ENCODE results near the gene TLR5.

The TLR5 gene

GRCh38 chr1:223147873-223148272 is 4.8 kb upstream of the TLR5 start:
- DNase-seq = no peak

DNA sequence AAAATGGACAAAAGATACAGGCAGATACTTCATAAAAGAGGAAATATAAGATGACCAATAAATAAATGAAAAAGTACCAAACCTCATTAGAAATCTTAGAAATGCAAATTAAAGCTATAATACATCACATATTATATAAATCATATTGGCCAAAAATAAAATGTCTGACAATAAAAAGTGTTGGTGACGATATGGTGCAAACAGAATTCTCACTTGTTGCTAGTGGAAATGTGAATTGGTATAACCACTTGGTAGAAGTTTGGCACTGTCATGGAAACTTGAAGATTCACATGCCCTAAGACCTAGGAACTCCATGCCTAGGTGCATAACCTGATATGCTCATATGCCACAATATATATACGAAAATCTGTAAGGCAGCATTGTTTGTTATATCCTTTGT is 4.4 kb upstream of the TLR5 start:
- no peak for DNase-seq

DNA sequence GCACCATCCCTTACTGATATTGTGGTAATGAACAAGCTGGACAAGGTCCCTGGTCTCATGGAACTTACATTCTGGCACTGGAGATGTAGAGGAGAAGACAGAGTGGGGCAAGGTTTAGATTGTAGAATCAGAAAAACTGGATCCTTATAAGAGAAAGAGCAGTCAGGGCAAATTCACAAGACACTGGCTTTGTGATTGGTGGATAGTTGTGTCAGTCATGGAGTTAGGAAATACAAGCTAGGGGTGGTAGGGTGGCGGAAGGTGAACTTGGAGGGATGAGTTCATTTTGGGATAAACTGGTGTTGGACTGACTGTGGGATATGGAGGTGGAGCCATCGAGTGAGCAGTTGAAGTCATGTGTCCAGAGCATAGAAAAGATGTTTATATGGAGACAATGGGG is 3.7 kb upstream of the TLR5 start:
- DNase-seq = no peak

GRCh38 chr1:223144914-223145313 is 1.9 kb upstream of the TLR5 start:
- no peak for DNase-seq

DNA sequence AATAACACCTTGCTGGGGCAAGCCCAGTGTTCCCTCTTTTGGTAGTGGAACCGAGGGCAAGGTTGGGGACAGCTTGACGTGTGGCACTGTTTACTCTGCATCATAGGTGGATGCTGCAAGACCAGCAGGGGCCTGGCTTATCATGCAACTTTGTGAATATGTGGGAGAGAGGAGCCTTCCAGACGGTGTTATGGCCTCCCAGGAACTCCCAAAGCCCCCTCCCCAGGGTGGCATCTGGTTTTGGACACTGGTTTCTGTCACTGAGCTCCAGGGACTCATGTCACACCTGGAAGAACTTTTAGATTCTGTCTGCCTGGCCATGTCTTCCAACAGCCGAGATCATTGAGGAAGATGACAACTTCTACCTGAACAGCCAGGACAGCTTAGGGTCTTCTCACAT is 1.4 kb upstream of the TLR5 start:
- DNase-seq = no peak

- DNase-seq = no peak
Measured at GRCh38 chr1:223143537-223144248, 645 bp upstream of the TLR5 start.

GRCh38 chr1:223142269-223142668 is 779 bp downstream of the TLR5 start:
- DNase-seq = no peak

DNA sequence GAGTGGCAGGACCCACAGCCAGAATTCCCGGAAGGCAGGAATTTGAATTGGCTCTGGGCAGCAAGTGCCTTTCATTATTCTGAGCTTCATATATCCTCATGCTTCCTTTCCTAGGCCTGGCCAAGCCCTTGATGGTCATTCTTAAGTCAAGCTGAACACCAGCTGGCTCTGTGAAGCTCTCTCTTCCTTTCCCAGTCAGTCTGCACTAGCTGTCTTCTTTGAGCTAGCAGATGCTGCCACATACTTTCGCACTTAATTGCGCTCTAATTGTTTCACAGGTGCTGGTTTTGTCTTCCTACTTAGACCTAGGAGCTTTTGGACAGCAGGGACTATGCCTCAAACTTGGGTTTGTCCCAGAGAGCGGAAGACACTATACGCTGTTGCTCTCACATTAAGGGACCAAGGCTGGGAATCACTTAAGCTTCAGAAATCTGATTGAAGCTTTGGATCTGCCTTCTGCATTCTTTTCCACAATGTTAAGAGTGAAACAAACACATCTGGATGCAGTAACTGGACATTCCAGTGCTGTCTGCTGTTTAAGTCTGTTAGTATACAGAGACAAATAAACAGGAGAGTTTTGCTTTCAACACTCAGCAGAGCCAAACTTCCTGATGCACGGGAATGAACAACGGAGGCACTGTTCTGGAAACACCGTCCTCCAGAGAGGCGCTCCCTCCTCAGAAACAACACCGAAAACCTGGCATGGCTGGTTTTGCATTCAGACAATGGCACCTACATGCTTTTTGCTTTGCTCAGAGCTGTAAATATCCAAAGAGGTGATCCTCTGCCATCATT is 2.2 kb downstream of the TLR5 start:
- DNase-seq = no peak

DNA sequence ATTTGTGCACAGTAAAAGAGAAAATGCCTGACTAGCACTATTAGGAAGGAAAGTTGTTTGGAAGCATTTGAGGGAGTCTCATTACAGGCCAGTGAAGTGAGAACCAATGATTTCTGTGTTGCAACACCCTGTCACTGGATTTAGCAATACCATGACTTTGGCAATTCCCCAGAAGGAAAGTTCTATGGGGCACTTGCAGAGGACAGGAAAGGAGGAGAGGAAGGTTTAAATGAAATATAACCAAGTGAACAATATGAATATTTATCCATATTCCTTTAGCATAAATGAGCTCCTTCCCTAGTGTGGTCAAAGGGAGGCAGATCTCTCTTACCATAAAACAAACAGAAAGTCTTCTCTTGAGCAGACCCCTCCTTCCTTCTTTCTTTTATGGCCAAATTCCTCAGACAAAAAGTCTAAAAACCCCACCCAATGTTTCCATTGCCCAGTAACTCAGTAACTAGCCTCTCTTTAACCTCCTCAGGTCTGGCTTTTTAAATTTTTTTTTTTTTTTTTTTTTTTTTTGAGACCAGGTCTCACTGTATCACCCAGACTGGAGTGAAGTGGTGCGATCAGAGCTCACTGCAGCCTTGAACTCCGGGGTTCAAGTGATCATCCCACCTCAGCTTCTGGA is 5.5 kb downstream of the TLR5 start:
- DNase-seq = peak; percentile 35

- no peak for DNase-seq
Measured at GRCh38 chr1:223136086-223136485, 7.0 kb downstream of the TLR5 start.

GRCh38 chr1:223135176-223135942 is 7.7 kb downstream of the TLR5 start:
- no peak for DNase-seq

GRCh38 chr1:223133824-223134435 is 9.1 kb downstream of the TLR5 start:
- peak; percentile 84 for DNase-seq

- no peak for DNase-seq
Measured at GRCh38 chr1:223133306-223133823, 9.7 kb downstream of the TLR5 start.

DNA sequence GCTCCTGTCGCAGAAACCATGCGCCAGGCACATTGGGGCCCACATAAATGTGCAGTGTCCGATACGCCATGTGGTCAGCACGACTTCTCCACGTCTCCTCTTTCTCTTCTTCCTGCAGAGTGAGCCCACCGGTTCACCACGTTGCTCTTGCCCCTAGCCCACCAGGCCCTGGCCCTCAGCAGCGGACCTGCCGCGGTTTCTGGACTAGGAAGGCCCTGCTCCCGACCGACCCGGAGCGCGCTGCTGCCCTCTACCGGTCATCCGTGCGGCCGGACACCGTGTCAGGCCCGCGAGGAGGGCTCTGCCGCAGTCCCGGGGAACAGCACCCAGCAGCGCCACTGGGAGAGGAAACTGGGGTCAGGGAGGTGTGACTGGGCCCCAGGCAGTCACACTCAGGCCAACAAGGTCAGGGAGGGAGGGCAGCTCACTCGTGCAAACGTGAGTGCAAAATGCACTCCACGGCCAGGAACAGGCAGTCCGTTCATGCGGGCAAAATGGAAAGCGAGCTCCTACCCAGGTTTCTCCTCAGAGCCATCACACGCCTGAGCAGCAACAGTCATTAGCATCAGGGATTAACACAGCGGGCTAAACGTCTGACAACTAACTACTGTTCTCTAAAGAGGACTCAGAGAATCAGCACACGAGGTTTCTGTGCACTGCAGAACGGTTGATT is 13.7 kb downstream of the TLR5 start:
- peak; percentile 68 for DNase-seq

DNA sequence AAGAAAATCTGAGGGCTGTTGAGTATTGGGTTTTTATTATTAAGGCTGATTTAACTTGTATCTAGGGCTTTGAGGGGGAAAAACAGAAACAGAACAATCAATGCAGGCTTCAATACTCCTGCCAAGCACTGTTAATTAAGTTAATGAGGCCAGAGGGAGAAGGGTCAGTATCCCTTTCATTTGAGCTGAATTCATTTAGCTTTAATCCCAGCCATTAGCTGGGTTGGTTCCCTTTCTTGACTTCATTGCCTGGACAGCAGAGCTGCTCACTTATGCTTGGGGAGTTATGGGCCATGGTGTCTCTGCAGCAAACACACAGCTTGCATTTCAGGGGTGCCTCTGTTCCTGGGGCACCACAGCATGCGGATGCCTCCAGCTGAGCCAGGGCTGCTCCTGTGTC is 16.3 kb downstream of the TLR5 start:
- DNase-seq = no peak

- DNase-seq = no peak
Measured at GRCh38 chr1:223125766-223126165, 17.3 kb downstream of the TLR5 start.

DNA sequence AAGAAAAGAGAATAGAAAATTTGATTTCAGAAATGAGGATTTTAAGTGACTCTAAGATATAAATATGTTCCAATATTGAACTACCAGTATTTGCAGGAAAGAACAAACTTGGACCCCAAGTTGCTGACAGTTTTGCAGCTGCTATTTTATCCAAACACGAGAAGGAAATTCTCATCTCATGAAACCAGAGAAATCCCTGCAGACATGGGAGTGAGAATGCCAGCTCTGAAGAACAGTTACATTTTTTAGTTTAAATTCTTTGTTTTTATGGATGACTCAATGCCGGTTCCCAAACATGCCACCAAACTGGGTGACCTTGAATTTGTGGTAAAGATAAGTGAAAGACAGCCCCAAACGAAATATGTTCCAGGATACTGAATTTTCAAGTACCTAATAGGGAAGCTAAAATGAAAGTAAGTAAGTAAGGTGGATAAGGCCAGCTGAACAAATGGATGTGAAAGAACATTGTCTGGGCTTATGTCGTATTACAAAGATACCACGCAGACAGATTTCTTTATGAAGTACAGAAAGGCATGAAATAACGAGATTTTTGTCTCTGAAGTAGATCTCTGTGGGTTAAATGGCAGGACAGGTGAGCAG is 19.9 kb downstream of the TLR5 start:
- DNase-seq = no peak

DNA sequence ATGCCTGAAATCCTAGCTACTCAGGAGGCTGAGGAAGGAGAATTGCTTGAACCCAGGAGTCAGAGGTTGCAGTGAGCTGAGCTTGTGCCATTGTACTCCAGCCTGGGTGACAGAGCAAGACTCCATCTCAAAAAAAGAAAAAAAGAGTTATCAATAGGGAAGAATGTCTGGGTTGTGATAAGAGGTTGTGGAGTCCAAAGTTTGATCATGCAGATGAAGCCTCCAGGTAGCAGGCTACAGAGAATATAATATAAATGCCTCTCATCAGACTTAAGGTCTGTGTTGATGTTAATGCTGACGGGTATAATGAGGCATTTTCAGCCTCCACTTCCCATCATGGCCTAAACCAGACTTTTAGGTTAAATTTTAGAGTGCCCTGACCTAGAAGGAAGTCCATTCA is 24.6 kb downstream of the TLR5 start:
- DNase-seq = no peak

DNA sequence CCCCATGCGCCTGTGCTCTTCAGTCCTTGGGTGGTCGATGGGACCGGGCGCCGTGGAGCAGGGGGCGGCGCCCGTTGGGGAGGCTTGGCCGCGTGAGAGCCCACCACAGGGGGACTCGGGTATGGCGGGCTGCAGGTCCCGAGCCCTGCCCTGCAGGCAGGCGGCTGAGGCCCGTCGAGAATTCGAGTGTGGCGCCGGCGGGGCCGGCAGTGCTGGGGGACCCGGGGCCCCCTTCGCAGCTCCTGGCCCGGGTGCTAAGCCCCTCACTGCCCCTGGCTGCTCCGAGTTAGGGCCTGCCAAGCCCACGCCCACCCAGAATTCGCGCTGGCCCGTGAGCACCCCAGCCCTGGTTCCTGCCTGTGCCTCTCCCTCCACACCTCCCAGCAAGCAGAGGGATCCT is 26.1 kb downstream of the TLR5 start:
- DNase-seq = no peak

- DNase-seq = no peak
Measured at GRCh38 chr1:223114871-223115270, 28.2 kb downstream of the TLR5 start.

DNA sequence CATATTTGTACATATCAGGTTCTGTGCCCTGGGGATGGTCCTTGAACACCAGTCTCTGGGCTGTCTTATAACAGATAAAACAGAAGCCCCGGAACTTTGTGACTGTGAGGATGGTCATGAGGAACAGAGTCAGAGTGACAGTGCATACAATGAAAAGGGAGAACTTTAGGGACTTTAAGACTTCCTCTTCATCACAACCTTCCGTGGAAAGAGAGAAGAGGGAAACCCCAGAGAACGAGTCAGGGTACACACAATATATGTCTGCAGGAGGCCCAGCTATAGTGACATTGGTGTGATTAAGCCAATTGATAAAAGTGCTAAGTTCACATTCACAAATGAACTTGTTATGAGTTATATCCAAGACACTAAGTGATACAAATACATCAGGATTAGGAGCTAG is 32.1 kb downstream of the TLR5 start:
- peak; percentile 19 for DNase-seq
